Posterior vena cava (tissue), 2 donors: ENCODE measurements around the gene CPA5. TPM values are rescaled to one million over a fixed set of nuclear protein-coding genes. Genes with fewer than 3 reads are reported as not detected.

Source experiments
- DNase-seq: peaks from one replicate; pipeline ENCODE4 v3.0.0-alpha.2; 2020; ENCODE audit warnings: low spot score
- intact Hi-C, 2 donors: fragments of 100-400 bp; cut with DNase I; formaldehyde crosslinking; loops; one replicate each; pipeline versions ENCODE4 v1.14.1 to v1.14.2; 2022 to 2023
- total RNA-seq, 2 donors: library from RNA; stranded (reverse); fragmentation: NEBNext Ultra II Directional; extraction: Animal tissue kit (Norgen Biotek cat#: 25700); gene quantifications; one replicate each; pipeline ENCODE4 v1.2.1, GENCODE V29; 2021
- donor health status: DM: yes; HTN: yes; CAD: no.
- donor health status: DM: yes; HTN: yes; CAD: no.

CPA5 gene
- total RNA-seq, 2 donors from 2014 or later = not detected

DNA sequence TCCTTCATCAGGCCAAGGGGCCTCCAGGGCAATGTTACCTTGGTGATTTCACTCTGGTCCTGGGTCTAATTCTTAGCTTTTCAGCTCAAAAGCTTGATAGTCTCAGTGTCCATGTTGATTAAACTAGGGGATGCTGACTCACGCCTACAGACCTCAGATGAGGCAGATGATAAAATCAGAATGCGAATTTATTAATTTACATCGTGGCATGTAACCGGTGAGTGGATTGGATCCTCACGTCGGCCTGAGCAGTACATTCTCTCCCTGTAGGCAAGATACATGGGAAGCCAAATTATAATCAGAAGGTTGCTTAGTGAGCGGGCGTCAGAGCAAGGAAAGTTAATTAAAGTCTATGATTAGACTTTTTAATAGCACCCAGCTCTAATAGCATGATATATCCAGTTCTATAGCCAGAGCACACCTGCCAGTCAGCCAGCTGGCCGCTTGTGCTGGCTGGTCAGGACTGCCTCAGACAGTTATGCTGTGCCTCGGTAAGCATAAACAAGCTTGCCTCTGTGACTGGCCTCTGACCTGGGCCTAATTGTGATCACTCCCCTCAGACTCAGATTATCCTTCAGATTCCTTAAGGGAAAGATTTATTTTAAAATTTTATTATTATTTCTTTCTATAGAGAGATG, 20.2 kb upstream of the CPA5 start:
- intact Hi-C loops = no loop called here
- DNase-seq = no peak

GRCh38 chr7:130329681-130330080, 14.9 kb upstream of the CPA5 start:
- intact Hi-C loops = no loop called here
- no peak for DNase-seq

DNA sequence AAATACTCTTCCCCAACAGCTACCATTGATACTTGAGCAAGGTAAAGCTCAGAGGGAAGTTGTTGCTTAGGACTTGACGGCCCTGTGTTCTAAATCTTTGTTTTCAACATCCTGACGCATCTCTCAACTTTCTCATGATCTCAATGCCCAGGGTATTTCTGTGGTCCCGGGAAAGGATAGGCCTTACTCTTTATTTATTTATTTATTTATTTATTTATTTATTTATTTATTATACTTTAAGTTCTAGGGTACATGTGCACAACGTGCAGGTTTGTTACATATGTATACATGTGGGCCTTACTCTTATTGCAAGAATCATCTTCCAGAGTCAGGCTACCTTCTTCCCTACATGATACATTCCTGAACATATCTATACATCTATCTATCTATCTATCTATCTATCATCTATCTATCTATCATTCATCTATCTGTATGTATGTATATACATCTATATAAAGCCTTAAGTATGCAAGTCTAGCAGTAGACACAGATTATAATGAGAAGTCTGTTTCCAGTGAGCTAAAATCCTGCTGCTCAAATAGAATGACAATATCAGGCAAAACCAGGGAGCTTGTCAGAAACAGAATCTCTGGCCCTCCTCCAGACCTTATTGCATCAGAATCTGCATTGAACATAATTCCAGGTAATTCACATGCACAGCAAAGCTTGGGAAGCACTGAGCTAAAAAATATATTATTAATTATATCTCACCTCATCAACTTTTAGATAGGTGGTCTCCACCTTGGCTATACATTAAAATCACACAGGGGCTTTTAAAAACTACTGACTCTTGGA, 12.2 kb upstream of the CPA5 start:
- intact Hi-C loops = no loop called here

DNA sequence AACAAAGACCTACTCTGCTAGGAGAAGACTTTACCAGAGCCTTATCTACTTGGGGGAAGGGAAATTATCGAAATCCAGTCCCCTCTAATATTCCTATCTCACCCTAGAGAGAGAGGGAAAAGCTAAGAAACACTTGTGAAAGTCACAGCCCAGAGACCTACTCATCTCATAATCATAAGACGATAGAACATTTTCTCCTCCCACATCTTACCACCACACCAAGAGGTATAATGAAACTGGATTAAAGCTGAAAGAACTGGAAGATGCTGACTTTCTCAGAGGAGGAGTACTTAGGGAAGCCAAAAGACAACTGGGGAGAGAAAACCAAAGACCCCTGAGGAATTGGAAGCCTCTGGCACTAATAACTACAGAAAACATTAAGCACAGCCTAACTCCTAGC, 10.8 kb upstream of the CPA5 start:
- intact Hi-C loops = no loop called here
- no peak for DNase-seq

More for the DNA sequence above, 12.2 kb upstream of the CPA5 start:
- no peak for DNase-seq

- no peak for DNase-seq
Observed at GRCh38 chr7:130334274-130334673, 10.3 kb upstream of the CPA5 start.

DNA sequence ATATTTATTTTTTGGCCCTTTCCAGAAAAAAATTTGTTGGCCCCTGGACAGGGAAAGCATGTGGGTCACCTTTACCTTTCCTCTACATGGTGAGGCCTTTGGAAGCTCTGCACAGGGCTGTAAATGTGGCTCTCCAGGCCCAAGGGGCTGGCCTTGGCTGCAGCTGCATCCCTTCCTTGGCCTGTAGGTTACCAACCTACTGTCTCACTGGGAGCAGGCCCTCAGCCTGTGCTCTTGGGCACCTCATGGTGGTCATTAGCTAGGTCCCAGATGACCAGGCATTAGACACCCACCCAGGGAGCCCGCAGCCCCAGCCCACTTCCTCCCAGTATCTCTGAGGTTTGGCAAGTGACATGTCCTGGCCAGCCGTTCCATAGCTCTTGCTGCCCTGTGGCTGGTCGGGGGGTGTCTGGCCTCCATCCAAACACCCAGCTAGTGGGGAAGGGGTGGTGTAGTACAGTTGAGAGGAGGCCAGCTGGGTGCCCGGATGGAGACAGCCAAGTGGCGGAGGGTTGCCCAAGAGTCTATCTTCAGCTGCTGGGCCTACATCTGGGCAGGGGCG, 7.1 kb upstream of the CPA5 start:
- intact Hi-C loops = no loop called here
- DNase-seq = no peak

More at GRCh38 chr7:130334274-130334673, 10.3 kb upstream of the CPA5 start:
- intact Hi-C loops = no loop called here

GRCh38 chr7:130338233-130338632, 6.4 kb upstream of the CPA5 start:
- DNase-seq = no peak
- intact Hi-C loops = no loop called here

- intact Hi-C loops = no loop called here
- no peak for DNase-seq
Observed at GRCh38 chr7:130341882-130342281, 2.7 kb upstream of the CPA5 start.

DNA sequence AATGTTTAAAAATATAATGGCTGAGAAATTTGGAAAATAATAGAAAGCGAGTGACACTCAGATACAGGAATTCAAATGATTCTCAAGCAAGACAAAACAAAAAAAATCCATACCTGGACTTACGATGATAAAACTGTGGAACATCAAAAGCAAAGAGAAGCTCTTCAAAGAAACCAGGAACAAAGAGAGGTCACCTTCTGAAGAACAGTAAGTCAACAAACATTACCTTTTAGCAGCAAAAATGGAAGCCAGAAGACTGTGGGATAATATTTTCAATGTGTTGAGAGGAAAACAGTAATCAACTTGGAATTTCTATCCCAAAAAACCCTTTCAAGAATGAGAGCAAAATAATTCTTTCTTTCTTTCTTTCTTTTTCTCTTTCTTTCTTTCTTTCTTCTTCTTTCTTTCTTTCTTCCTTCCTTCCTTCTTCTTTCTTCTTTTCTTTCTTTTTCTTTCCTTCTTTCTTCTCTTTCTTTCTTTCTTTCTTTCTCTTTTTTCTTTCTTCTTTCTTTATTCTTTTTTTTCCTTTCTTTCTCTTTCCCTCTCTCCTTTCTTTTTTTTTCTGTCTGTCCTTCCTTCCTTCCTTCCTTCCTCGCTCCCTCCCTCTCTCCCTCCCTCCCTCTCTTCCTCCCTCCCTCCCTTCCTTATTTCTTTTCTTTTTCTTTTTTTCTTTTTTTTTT, 1.8 kb upstream of the CPA5 start:
- no peak for DNase-seq
- intact Hi-C loops = no loop called here

GRCh38 chr7:130345136-130345535, 520 bp downstream of the CPA5 start:
- no peak for DNase-seq
- intact Hi-C loops = no loop called here

- intact Hi-C loops = no loop called here
- no peak for DNase-seq
Observed at GRCh38 chr7:130345725-130346124, 1.1 kb downstream of the CPA5 start.

DNA sequence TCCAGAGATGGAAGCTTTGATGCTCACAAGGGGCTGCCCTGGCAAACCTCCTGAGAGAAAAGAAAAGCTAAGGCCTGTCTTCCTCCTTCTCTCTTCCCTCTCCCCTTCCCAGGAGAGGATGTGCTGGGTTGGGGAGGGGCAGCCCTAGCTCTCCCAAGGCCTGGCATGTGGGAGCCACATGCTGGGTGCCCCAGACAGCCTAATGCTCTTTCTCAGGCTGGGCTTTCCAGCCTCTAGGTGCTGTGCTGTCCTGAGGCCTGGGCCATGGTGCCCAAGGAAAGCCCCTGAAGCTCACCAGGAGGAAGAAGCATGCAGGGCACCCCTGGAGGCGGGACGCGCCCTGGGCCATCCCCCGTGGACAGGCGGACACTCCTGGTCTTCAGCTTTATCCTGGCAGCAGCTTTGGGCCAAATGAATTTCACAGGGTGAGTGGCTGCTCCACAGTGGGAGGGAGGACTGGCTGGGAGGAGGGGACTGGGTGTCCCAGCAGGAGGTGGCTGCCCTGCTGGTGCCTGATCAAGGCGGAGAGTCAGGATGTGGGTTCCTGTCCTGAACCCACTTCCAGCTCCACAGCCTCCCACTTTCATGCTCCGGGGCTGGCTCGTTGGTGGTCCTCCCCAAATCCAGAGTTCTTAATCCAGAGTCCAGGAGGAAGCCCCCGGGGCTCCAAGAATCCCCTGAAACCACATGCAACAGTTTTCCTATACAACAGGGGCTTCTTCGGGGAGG, 1.7 kb downstream of the CPA5 start:
- intact Hi-C loops = no loop called here
- peak; percentile 67 for DNase-seq

DNA sequence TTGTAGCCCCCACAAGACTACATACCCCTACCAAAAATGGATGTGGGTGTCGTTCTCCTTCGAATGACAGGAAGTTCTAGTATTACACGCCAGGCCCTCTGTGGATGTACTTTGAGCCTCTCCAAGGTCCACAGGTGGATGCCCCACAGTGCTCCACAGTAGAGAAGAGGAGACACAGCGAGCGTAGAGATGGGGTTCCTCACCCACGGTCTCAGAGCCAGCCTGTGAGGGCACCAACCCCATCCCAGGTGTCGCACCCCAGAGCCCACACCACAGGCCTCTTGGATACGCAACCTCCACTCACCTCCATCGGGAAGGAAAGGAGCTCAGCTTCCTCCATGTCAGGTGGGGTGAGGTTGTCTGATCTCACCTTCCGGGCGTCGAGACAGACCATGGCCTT, 2.3 kb downstream of the CPA5 start:
- DNase-seq = no peak
- intact Hi-C loops = no loop called here

DNA sequence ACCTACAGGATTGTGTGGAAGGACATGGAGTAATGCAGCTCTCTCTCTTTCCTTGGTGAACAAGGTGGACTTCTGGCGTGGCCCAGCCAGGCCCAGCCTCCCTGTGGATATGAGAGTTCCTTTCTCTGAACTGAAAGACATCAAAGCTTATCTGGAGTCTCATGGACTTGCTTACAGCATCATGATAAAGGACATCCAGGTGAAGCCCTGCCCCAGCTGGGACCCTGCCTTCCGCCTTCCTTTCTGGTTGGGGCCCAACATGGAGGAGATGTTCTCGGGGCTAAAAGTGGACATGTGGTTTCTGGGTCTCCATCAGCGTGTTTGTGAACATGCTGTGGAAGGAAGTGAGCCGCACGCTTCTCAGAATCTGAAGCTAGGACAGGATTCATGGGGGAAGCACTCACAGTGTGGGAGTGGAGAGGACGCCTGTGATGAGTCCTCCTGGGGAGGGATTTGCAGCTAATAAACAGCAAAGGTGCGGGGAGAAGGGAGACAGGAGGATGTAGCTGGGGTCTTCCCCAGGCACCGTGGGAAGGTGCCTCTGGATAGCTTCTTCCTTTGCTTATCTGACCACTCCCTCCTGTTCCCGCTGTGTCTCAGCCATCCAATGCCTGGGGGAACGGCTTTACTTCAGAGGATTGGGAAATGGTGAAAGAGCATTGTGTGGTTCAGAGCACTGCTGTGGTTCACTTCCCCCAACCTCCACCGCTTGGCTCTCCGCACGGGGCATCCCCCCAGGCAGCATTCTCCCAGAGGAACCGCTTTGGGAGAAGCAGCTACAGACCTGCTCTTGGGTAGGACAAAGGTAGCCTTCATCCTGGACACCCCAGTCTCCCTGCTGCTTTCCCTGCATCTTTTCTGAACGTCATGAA, 5.5 kb downstream of the CPA5 start:
- intact Hi-C loops = loop anchor here in 1 of 2 donors (2.0 to 5.0 kb wide), 2 partner anchors 45 to 68 kb away; no protein-coding TSS in a partner anchor
- DNase-seq = peak; percentile 56

DNA sequence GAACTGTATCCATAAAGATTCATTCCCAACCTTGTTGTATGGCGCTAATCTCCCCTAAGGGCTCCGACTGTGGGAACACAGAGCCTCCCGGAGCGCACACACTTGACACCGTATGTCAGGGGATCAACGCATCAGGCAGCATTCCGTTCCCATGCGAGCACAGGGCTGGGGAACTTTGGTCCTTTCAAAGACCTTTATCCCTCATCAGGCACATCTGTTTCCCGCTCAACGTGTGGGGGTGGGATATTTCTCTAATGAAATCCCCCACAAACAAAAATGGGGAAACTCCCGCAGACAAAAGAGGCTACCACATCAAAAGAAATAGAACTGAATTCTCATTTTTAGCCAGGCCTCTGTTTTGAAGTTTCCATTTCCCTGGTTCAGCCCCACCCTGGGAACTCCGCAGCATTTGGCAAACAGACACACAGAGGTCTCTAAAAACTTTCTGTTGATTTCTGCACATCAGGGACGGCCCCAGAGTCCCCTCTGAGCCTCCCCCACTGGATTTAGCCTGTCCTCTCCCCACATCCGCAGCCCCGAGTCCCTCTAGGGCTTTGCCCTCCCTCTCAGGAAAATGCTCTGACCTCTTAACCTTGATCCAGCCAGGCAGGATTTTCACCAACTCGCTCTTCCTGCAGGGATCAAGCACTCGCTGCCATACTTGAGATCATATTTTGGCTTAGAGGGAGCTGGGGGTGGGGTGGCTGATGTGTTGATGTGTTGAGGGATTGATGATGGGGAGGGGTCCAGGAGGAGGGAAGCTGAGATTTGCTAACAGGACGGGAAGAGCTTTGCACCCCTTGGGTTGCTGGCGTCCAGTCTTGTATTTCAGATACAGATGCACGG, 6.6 kb downstream of the CPA5 start:
- intact Hi-C loops = loop anchor here in 1 of 2 donors (5.0 kb wide), 1 partner anchor 69 kb away; no protein-coding TSS in a partner anchor
- DNase-seq = peak; percentile 70

GRCh38 chr7:130351791-130352090, 7.1 kb downstream of the CPA5 start:
- DNase-seq = peak; percentile 57

More at GRCh38 chr7:130351791-130352090, 7.1 kb downstream of the CPA5 start:
- intact Hi-C loops = loop anchor here in 1 of 2 donors (5.0 kb wide), 1 partner anchor 69 kb away; no protein-coding TSS in a partner anchor
